ENCODE measurements around the gene ABCA4.
"Not testable (repeated sequence)": the region's sequence is repeated elsewhere in the genome, so short reads cannot be mapped to it uniquely, and the experiment has no call there.

Gene ABCA4

DNA sequence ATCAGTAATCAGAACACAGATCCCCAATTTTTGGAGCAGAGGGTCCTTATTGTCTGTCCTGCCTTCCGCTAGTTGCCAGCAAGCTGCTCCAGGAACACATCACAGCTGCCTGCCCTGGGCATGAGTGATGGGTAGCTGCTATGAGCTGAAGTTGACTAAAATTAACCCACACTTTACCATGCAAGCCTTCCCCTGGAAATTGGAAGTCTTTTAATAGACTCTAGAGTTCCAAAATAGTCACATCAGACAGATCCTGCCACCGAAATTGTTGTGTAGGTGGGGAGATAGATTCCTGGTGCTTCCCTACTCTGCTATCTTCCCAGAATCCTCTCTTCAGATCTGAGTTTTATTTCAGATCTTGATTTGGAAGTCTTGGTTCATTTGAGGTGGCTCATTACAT lies 148.6 kb downstream of the ABCA4 start:
- no peak for DNase-seq

DNA sequence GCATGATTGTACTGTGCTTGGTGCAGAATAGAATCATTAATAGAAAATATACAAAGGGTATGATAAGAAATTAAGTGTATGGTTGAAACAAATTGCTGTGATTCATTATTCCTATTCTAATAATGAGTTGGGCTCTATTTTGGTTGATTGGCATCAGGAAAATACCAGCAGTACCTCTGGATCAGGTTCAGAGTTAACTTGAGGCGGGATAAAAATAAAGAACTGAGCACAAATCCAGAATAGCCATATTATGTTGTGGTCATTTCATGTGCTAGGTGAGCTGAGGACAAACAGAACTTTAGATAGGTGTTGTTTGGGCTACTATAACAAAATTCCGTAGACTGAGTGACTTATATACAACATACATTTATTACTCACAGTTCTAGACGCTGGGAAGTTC lies 151.1 kb downstream of the ABCA4 start:
- no peak for DNase-seq

DNA sequence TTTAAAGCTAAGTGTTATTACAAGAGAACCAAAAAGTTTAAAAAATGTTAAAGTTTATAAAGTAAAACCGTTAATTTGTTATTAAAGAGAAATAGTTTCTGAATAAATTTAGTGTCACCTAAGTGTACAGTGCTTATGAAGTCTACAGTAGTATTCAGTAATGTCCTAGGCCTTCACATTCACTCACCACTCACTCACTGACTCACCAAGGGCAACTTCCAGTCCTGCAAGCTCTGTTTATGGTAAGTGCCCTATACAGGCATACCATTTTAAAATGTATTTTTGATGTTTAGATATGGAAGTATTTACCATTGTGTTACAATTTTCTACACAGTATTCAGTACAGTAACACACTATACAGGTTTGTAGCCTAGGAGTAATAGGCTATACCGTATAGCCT lies 151.6 kb downstream of the ABCA4 start:
- DNase-seq: no peak

DNA sequence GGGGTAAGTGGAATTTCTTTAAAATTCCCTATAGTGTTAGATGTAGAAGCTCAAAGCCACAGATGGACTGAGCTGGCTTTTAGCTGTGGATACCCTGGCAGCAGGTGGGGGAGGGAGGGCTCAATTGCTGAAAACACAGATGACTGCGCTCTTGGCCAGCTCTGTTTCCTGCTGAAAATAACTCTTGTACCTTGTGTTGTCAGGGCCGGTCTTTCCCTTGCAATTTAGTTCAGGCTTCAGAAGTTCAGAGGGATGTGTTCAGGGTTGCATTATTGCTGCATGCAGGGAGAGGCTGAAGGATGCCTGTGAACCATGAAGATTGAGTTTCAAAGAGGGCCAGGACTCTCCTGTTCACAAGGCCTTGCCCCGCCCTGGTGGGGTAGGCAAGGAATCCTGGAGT lies 153.6 kb downstream of the ABCA4 start:
- no peak for DNase-seq

DNA sequence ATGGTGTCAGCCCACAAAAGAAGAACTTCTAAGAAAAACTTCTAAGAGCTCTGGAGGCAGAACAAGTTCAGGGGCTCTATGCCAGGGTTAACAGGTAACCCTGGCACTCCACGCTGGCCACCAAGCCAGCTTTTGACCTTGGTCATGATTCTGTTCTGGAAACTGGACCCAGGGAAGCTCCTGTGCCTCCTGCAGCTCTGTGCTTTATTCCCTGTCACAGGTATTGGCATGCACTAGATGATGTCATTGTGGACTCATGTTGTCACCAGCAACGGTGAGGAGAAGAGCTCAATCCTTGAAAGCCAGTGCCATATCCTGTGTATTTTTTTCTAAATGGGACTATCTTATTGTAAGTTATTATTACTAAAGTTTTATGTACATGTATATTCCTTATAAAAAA lies 155.1 kb downstream of the ABCA4 start:
- no peak for DNase-seq

DNA sequence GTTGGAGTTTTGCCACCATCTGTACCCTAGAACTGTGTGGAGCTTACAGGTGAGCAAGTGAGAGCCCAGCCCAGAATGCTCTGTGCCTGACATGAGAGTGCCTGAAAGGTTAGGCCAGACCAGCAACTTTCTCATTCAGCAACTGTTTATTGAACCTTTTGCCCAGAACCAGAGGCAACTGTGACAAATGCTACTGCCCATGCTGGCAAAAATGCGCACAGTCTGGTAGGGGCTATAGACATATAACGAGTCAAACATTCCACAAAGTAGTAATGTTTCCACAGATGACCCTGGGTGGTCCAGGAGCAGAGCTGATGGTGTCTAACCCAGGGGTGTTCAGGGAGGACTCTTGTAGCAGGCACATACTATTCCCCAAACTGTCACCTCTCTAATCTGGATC lies 155.7 kb downstream of the ABCA4 start:
- DNase-seq: no peak

DNA sequence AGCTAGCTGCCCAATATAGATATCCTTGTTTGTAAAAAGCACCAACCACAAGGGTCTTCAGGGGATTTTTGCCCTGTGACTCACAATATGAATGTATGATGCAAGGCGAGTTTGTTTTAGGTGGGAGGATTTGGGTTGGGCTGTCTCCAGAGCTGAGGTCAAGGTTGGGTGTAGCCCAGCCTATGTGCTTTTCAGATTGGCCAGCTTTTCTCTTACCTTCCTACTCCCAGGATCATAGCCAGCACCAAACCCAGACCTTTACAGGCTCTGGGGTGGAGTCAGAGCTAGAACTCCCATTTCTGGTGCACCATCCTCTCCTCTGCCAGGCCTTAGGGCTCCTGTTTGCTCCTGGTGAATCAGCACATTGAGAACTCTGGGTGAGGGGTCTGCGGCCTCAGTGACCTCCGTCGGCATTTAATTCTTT lies 156.2 kb downstream of the ABCA4 start:
- DNase-seq: peak; percentile 38

DNA sequence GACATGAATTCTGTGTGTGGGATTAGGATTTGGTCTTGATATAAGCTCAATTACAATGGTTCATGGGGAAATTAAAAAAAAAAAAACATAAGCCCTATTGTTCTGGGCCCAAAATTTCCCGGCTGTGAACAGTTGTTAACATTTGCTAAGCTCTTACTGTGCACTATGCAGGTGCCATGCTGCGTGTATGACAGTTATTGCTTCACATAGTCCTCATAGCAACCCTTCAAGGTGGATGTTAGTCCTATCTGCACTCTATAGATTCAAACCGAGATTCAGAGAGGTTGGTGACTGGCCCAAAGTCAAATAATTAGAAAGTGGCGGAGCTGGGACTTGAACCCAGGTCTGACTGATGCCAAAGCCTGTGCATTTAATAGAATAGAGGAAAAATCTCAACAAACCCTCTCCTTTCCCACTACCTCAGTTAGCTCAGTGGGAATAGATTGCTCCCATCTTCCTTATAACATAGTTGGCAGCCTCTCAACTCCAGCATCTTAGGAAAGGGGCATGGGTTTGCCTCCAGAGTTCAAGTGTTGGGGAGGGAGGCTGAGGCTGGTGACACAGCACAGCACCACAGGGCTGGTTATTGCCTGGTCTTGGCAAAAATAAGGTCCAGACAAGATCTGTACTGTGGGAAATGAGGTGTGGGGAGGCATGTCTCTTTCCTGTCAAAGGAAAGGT lies 156.7 kb downstream of the ABCA4 start:
- DNase-seq: no peak

DNA sequence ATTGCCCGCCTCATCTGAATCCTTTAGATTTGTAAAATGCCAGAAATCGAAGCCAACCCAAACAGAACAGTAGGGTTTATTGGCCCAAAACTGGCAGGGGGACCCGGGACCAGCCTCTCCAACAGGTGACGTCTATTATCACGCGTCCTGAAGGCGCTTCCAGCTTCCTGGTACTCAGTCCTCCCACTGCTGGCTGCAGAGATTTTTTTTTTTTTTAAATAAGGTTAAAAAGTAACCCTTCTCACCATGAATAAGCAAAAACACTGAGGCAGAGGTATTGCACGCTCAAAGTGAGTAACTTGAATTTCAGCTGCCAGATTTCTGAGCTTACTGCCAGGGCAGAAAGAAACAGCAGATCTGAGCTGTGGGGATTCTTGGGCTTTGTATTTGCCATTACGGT lies 157.4 kb downstream of the ABCA4 start:
- DNase-seq: no peak

DNA sequence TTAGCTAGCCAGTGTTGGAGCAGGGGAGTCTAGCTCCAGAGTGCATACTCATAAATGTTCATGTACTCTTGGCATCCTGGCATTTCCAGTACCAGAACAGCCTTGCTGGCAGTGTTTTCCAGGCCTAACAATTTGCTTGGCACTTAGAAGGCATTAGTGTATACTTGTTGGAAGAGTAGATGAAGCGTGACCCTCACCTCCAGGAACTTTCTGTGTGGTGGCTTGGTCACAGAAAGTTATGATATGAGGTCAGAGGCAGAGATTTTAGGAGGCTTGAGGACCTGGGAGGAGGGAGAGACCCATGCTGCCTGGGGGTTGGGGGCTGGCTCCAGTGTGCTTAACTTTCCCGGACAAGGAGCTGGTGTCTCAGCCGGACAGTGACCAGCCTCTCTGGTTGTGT lies 159.0 kb downstream of the ABCA4 start:
- no peak for DNase-seq

DNA sequence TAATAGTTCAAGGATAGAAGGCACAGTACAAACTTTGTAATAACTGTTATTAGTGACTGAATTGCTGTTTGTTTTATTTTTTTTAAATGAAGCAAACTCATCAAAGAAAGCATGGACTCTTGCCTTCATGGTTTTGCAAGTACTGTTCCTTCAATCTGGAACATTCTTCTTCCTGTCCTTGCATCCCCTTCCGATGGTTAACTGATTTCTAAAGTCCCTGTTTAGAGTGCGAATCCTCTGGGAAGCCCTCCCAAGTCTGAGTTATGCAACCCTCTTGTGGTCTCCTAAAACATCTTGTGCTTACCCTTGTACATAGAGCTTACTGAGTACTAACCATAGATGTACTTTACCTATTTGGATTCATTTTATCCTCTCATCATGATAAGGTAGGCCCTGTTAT lies 159.5 kb downstream of the ABCA4 start:
- no peak for DNase-seq

DNA sequence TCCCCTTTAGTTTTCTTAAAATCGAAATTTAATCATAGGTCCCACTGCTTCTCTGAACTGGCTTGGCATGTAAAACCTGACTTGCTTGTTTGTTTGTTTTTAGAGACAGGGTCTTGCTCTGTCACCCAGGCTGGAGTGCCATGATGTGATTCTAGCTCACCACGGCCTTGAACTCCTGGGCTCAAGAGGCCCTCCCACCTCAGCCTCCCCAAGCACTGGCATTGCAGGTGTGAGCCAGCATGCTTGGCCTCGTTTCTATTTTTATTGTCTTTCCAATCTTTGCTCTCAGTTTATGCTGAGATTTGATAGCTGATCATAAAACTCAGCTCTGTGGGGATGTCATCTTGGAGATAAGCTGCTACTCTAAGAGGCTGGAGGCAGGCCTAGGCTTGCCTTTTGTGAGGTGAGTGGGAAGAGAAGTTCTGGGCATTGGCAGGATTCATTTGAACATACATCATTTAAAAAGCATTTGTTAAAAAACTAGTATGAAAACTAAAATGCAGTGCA lies 160.3 kb downstream of the ABCA4 start:
- DNase-seq: no peak

DNA sequence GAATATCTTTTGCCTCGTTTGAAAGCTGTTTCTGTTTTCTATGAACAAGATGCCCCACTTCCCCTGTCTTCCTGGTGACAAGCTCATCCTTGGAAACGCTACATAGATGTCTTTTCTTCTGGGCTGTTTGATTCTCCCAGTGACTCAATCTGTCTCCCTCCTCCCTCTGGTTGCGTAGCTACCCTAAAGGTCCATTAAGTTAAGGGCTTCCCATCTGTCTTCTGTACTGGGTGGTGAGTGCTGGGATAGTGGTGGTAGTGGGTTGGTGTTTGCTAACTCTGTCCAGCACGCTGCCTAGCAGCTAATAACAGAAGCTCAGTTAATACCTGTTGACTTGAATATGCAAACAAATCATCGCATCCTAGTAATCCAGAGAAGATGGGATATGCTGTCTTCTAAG lies 161.5 kb downstream of the ABCA4 start:
- DNase-seq: no peak

DNA sequence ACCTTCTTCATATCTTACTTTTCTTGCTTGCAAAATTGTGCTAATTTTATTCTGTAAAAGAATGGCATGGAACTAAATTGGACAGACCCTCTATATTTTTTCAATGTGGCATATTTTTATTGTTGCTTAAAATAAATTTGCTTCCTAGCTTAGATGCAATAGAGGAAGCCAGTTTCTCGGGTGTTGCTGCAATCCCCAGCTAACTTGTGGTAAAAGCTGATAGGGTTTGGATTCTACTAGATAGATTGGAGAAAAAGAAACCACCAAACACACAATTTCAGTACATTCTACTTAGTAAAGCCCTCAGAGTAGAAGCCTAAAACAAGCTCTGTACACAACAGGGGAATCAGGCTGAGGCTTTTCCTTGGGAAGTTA lies 162.2 kb downstream of the ABCA4 start:
- DNase-seq: no peak

DNA sequence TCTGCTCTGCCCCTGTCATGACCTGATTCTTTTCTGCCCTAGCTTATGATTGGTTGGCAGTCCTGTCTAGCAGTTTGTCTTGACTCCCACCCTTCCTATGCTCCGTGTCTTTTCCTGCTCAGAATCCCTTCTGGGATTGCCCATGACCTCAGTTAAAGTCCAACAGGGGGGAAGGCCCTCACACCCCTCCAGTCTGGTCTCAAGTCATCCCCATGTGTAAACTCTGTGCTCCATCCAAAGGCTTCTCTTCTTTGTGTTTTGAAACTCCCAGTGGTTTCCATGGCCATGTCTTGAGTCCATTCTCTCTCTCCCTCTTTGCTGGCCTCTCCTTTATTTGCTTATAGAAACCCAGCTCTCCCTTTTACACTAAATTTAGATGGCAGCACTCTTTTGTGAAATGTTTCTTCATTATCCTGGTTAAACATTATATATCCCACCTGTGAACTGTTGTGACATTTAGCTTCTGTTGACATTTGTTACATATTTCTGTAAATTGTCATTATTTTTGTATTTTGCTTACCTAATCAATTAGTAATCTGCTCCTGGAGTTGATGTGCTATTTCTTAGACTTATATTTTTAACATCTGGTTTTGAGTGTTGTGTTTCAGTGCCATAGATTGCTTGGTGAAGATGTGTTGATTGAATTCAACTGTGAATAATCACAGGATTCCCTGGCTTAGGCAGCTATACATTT lies 162.8 kb downstream of the ABCA4 start:
- DNase-seq: no peak

DNA sequence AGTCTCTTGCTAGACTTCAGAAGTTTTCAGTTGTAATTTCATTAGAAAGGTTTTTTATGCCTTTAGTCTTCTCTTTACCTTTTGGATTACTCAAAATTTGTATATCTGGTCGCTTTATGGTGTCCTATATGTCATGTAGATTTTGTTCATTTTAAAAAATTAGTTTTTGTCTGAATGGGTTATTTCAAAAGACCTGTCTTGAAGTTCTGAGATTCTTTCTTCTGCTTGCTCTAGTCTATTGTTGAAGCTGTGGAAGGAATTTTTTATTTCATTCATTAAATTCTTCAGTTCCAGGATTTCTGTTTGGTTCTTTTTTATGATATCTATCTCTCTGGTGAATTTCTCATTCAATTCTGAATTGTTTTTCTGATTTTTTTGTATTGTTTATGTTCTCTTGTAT lies 165.2 kb downstream of the ABCA4 start:
- no peak for DNase-seq

DNA sequence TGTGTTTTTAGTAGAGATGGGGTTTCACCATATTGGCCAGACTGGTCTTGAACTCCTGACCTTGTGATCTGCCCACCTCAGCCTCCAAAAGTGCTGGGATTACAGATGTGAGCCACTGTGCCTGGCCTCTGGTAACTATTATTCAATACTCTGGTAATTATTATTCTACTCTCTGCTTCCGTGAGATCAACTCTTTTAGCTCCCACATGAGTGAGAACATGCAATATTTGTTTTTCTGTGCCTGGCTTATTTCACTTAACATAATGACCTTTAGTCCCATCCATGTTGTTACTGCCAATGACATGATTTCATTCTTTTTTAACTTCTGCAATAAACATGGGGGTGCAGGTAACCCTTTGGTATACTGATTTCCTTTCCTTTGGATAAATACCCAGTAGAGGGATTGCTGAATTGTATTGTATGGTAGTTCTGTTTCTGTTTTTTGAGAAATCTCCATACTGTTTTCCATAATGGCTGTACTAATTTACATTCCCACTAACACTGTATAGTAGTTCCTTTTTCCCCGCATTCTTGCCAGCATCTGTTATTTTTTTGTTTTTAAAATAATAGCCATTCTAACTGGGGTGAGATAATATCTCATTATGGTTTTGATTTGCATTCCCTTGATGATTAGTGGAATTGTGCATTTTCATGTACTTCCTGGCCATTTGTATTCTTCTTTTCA lies 173.8 kb downstream of the ABCA4 start:
- DNase-seq: not testable (repeated sequence)

Data from EL (cell line).